HEK293 (cell line): ENCODE data around the gene GRB10.

Experiments
- CTCF ChIA-PET: fragments of 350-600 bp; formaldehyde crosslinking; extraction: SDS; loops from one replicate; lab custom pipeline; 2021; ENCODE audit warnings: antibody characterized with exemption; lab: Yijun Ruan, JAX
- POLR2A ChIA-PET: fragments of 300-600 bp; formaldehyde crosslinking; extraction: SDS; loops from one replicate; lab custom pipeline; 2020; ENCODE audit warnings: antibody characterized with exemption, inconsistent platforms; lab: Yijun Ruan, JAX
- H3K27ac ChIP-seq: fragments of 200-500 bp; sonication (Bioruptor generic); 2 replicates; pipeline ENCODE4 v1.5.1; 2014; ENCODE audit warnings: low read depth, low read length, control low read depth, inconsistent platforms; ENCODE audit errors: extremely low read depth
- H3K36me3 ChIP-seq, 2 experiments: fragments of 200-500 bp in 1 of 2; sonication (Bioruptor generic) in 1 of 2; 1 replicate in 1 of 2; 2 replicates in 1 of 2; pipeline ENCODE4 v1.5.1; 2014 to 2017; ENCODE audit warnings: inconsistent platforms in 2 of 2, low read length in 2 of 2; ENCODE audit not compliant: control insufficient read depth in 2 of 2, insufficient read depth in 1 of 2
- H3K4me1 ChIP-seq: fragments of 200-500 bp; sonication (Bioruptor generic); 2 replicates; pipeline ENCODE4 v1.5.1; 2014; ENCODE audit warnings: mild to moderate bottlenecking, low read length, inconsistent platforms; ENCODE audit not compliant: control insufficient read depth, insufficient read depth
- H3K4me3 ChIP-seq: 2 replicates; pipeline ENCODE4 v1.5.1; 2011; ENCODE audit warnings: low read depth, mild to moderate bottlenecking, control low read depth, low read length, moderate library complexity
- H3K9me3 ChIP-seq: fragments of 200-500 bp; sonication (Bioruptor generic); 2 replicates; pipeline ENCODE4 v1.5.1; 2014; ENCODE audit warnings: low read depth, low read length, inconsistent platforms; ENCODE audit not compliant: control insufficient read depth, insufficient read depth
- ELK4 ChIP-seq: IDR thresholded peaks from 2 replicates; pipeline ENCODE4 v1.6.1; 2011; ENCODE audit warnings: mild to moderate bottlenecking, low read depth, low read length, borderline replicate concordance
- GLIS1 ChIP-seq: fragments of 450-650 bp; formaldehyde crosslinking; IDR thresholded peaks from 2 replicates; pipeline ENCODE4 v1.5.1; 2016; ENCODE audit warnings: missing biosample characterization, missing genetic modification characterization
- OSR2 ChIP-seq: fragments of 450-650 bp; formaldehyde crosslinking; IDR thresholded peaks from 2 replicates; pipeline ENCODE4 v1.5.1; 2016; ENCODE audit warnings: missing biosample characterization, missing genetic modification characterization
- PATZ1 ChIP-seq: fragments of 450-650 bp; formaldehyde crosslinking; IDR thresholded peaks from 2 replicates; pipeline ENCODE4 v1.5.1; 2016; ENCODE audit warnings: missing biosample characterization, missing genetic modification characterization
- PRDM6 ChIP-seq: fragments of 450-650 bp; formaldehyde crosslinking; IDR thresholded peaks from 2 replicates; pipeline ENCODE4 v1.5.1; 2017; ENCODE audit warnings: missing biosample characterization, missing genetic modification characterization
- ZBTB44 ChIP-seq: fragments of 450-650 bp; IDR thresholded peaks from 2 replicates; pipeline ENCODE4 v1.5.1; 2018; ENCODE audit warnings: missing biosample characterization, mild to moderate bottlenecking, missing genetic modification characterization
- ZFP41 ChIP-seq: fragments of 450-650 bp; formaldehyde crosslinking; IDR thresholded peaks from 2 replicates; pipeline ENCODE4 v1.5.1; 2016; ENCODE audit warnings: missing biosample characterization, missing genetic modification characterization, borderline replicate concordance
- ZNF133 ChIP-seq: fragments of 450-650 bp; formaldehyde crosslinking; IDR thresholded peaks from 2 replicates; pipeline ENCODE4 v1.5.1; 2016; ENCODE audit warnings: missing biosample characterization, missing genetic modification characterization
- ZNF148 ChIP-seq: fragments of 450-650 bp; formaldehyde crosslinking; IDR thresholded peaks from 2 replicates; pipeline ENCODE4 v1.5.0; 2017; ENCODE audit warnings: missing biosample characterization, missing genetic modification characterization, borderline replicate concordance
- ZNF157 ChIP-seq: fragments of 450-650 bp; formaldehyde crosslinking; IDR thresholded peaks from 2 replicates; pipeline ENCODE4 v1.5.1; 2016; ENCODE audit warnings: missing biosample characterization, missing genetic modification characterization
- ZNF184 ChIP-seq: fragments of 450-650 bp; IDR thresholded peaks from 2 replicates; pipeline ENCODE4 v1.5.1; 2018; ENCODE audit warnings: missing biosample characterization, mild to moderate bottlenecking, missing genetic modification characterization
- ZNF354C ChIP-seq: fragments of 450-650 bp; formaldehyde crosslinking; IDR thresholded peaks from 2 replicates; pipeline ENCODE4 v1.5.1; 2016; ENCODE audit warnings: missing biosample characterization, missing genetic modification characterization, low read depth, borderline replicate concordance
- ZNF391 ChIP-seq: fragments of 450-650 bp; formaldehyde crosslinking; IDR thresholded peaks from 2 replicates; pipeline ENCODE4 v1.5.1; 2016; ENCODE audit warnings: low read depth, missing biosample characterization, missing genetic modification characterization, borderline replicate concordance
- ZNF518A ChIP-seq: fragments of 450-650 bp; formaldehyde crosslinking; conservative IDR thresholded peaks from 2 replicates; pipeline ENCODE4 v1.5.1; 2016; ENCODE audit warnings: low read depth, missing biosample characterization, missing genetic modification characterization
- ZNF529 ChIP-seq: fragments of 450-650 bp; formaldehyde crosslinking; IDR thresholded peaks from 2 replicates; pipeline ENCODE4 v1.5.1; 2017; ENCODE audit warnings: missing genetic modification characterization, missing biosample characterization; ENCODE audit not compliant: insufficient replicate concordance
- ZNF560 ChIP-seq: fragments of 450-650 bp; formaldehyde crosslinking; IDR thresholded peaks from 2 replicates; pipeline ENCODE4 v1.5.1; 2017; ENCODE audit warnings: missing biosample characterization, missing genetic modification characterization, borderline replicate concordance
- ZNF623 ChIP-seq: fragments of 450-650 bp; formaldehyde crosslinking; IDR thresholded peaks from 2 replicates; pipeline ENCODE4 v1.5.1; 2016; ENCODE audit warnings: missing biosample characterization, missing genetic modification characterization
- ZNF707 ChIP-seq: fragments of 450-650 bp; formaldehyde crosslinking; IDR thresholded peaks from 2 replicates; pipeline ENCODE4 v1.5.1; 2016; ENCODE audit warnings: missing biosample characterization, missing genetic modification characterization
- ZNF768 ChIP-seq: fragments of 450-650 bp; formaldehyde crosslinking; IDR thresholded peaks from 2 replicates; pipeline ENCODE4 v1.5.1; 2018; ENCODE audit warnings: missing biosample characterization, mild to moderate bottlenecking, missing genetic modification characterization
- ZSCAN18 ChIP-seq: fragments of 450-650 bp; formaldehyde crosslinking; IDR thresholded peaks from 2 replicates; pipeline ENCODE4 v1.5.1; 2016; ENCODE audit warnings: missing biosample characterization, missing genetic modification characterization

Gene GRB10

GRCh38 chr7:50646069-50646468 is 136.6 kb downstream of the GRB10 start (continued):
- no peak for TF ChIP-seq PATZ1 (tag by site-specific recombination)
- TF ChIP-seq ZFP41: no peak

GRCh38 chr7:50645186-50645585 is 137.5 kb downstream of the GRB10 start:
- CTCF ChIA-PET: interaction anchor here (1.0 kb wide), 1 partner anchor 16 kb away, joined by 3 read pairs; no protein-coding TSS in a partner anchor
- Histone ChIP-seq H3K27ac (no peak overlapping the region), H3K9me3 (no peaks in the 10 kb centered on the region), H3K36me3 (peaks cover 0 to 1% of the 10 kb centered on the region in 2 experiments; a peak in 1 of 3 replicates), H3K4me3 (no peak overlapping the region), H3K4me1 (no peaks in the 10 kb centered on the region)
- no peak for TF ChIP-seq ZNF707 (tag by site-specific recombination)
- no peak for TF ChIP-seq ZNF391 (tag by site-specific recombination)
- no peak for TF ChIP-seq ZNF133 (tag by site-specific recombination)
- TF ChIP-seq ZNF623 (tag by site-specific recombination): no peak
- no peak for TF ChIP-seq ZNF148 (tag by site-specific recombination)
- TF ChIP-seq ZNF157: no peak
- TF ChIP-seq ELK4: no peak
- no peak for TF ChIP-seq ZNF354C (tag by site-specific recombination)
- no peak for TF ChIP-seq ZNF184
- no peak for TF ChIP-seq ZSCAN18 (tag by site-specific recombination)
- no peak for TF ChIP-seq ZNF518A (tag by site-specific recombination)
- TF ChIP-seq ZNF529 (tag by site-specific recombination): no peak
- no peak for TF ChIP-seq PRDM6
- TF ChIP-seq ZNF768: no peak
- TF ChIP-seq GLIS1 (tag by site-specific recombination): no peak
- no peak for TF ChIP-seq ZBTB44 (tag by site-specific recombination)
- no peak for TF ChIP-seq OSR2 (tag by site-specific recombination)
- TF ChIP-seq ZNF560 (tag by site-specific recombination): no peak
- TF ChIP-seq, all 188 proteins: peak for 0
- POLR2A ChIA-PET: no interaction called here
